NOMO-1 treated with DMSO at 0.1 percent for 48 hours (cell line): ENCODE measurements around the gene KLC1.
"Not testable (repeated sequence)": the region's sequence is repeated elsewhere in the genome, so short reads cannot be mapped to it uniquely, and the experiment has no call there.

Source experiments
- DNase-seq: peaks from one replicate; lab custom pipeline; 2025; ENCODE audit not compliant: unreplicated experiment; lab: John Stamatoyannopoulos, UW

KLC1 gene

DNA sequence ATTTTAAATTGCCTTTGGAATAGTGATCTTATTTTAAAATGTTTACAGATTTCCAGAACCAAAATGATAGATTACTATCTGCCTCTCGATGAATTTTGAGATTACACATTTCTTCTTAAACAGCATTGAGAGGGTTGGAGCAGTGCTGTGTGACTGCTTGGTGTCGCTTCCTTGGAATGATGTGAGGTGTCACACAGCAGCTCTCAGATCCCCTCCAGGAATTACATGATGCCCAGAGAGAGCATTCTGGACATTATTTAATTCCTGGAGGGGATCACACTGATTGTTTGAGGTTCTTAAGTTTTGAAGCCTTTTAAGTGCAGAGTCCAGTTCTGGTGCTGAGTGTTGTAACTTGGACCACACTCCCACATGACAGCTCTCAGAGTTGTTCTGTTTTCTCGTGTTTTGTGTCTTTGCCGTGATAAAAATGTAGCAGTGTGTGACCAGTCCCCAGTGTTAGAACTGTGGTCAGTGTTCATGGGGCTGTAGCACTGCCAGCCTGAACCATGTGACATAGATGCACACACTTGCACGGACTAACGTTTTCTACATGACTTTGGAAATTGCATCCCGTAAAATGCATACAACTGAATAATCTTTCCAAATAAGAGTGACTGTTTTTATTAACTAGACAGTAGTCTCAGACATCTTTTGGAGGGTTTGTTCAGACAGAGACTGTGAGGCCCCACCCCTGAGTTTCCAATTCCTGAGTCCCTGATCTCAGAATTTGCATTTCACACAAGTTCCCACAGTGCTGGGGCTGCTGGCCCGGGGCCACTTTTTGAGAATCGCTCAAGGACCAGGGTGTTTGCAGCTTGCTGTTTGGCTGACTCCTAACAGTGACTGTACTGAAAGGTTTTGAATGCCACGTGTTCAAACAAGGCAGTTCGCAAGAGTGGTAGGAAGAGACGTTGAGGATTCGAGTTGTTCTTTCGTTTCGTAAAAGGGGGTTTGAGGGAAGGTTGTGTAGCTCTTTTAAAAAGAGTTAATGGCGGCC, 60.2 kb downstream of the KLC1 start:
- DNase-seq: no peak

- DNase-seq: no peak
Measured at GRCh38 chr14:103690332-103690731, 61.3 kb downstream of the KLC1 start.

DNA sequence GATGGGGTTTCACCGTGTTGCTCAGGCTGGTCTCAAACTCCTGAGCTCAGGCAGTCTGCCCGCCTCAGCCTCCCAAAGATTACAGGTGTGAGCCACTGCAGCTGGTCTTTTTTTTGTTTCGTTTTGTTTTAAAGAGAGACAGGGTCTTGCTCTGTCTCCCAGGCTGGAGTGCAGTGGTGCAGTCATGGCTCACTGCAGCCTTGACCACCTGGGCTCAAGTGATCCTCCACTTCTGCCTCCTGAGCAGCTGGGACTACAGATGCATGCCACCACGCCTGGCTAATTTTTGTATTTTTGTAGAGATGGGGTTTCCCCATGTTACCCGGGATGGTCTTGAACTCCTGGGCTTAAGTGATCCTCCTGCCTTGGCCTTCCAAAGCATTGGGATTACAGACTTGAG, 62.6 kb downstream of the KLC1 start:
- not testable (repeated sequence) for DNase-seq

- no peak for DNase-seq
Measured at GRCh38 chr14:103692159-103692558, 63.1 kb downstream of the KLC1 start.

- no peak for DNase-seq
Measured at GRCh38 chr14:103692871-103693270, 63.9 kb downstream of the KLC1 start.

- DNase-seq: no peak
Measured at GRCh38 chr14:103693515-103693914, 64.5 kb downstream of the KLC1 start.

GRCh38 chr14:103694572-103695026, 65.6 kb downstream of the KLC1 start:
- no peak for DNase-seq

- DNase-seq: no peak
Measured at GRCh38 chr14:103695296-103696069, 66.5 kb downstream of the KLC1 start.

DNA sequence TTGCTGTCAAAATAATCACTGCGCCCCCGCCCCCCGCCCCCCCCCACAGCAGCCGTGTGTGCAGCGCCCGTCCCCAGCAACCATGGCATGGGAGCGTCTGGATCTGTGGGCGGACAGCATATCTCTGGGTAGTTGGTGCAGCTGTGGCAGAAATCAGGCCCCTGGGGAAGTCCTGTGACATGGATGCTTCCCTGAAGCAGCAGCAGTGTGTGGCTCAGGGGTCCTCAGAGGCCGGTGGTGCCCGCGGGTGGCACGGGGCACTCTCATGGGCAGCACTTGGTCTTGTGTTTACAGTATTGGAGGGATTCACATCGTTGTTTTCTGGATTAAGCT, 67.0 kb downstream of the KLC1 start:
- no peak for DNase-seq

- no peak for DNase-seq
Measured at GRCh38 chr14:103696466-103697071, 67.6 kb downstream of the KLC1 start.

- DNase-seq: no peak
Measured at GRCh38 chr14:103697206-103697602, 68.2 kb downstream of the KLC1 start.

DNA sequence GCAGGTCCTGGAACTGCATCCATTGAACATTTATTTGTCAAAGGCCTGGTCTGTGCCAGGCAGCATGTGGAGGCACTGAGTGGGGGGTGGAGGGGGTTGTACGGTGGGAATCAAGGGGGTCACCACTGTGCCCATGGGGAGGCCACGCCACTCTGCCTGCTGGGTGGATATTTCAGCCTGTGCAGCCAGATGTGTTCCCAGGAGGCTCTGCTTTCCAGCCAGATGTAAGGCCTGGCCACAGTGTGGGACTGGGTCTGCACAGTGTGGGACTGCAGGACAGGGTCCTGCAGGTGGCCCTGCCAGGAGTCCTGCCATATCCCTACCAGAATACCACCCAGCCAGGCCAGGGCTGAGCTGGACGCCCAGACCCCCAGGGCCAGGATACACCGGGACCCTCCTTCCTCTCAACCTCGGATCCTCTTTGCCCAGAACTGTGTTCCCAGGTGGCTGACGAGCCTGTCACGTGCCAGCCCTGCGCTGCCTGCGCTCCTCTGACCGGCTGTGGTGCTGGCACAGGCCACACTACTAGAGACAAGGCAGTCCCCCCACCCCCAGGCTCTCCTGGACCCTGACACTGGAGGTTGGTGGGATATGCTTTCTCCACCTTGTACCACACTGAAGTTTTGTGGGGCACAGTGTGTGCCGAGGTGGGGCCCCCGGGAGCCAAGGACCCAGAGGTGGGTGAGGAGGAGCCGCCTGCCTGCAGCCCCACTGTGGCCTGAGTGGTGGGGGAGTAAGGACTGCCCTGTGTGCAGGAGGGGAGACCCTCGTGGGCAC, 68.8 kb downstream of the KLC1 start:
- no peak for DNase-seq

- DNase-seq: no peak
Measured at GRCh38 chr14:103698380-103699260, 69.6 kb downstream of the KLC1 start.

- no peak for DNase-seq
Measured at GRCh38 chr14:103699261-103699661, 70.2 kb downstream of the KLC1 start.

GRCh38 chr14:103699901-103700752, 71.1 kb downstream of the KLC1 start:
- DNase-seq: no peak

DNA sequence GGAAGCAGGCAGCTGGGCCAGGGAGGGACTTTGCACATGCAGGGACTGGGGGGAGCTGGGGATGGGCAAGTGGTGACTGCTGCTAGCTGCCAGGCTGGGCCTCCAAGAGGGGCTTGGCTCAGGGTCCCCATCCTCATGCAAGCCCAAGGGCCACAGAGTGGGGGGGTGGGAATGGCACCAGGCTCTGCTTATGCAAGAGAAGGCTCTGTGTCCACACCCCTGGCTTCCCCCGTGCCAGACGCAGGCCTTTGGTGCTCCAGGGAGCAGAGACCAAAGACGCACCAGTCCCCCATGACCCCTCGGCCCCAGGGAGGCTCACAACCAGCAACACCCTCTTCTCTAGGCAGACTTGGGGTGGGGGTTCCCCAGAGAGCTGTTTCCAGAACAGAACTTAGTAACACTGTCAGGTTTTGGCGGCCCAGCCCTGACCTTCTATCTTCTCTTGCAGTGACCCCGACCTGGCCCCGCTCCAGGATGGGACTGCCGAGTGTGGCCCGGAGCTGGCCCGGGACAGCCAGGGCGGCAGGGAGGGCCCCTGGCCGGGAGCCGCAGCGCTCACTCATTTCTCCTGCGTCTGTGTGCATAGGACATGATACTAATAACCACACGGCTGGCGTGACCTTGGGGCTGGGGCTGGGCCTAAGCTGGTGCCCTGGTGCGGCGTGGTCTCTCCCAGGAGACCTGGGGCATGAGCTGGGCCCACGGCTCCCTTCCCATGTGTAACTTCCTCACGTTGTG, 71.9 kb downstream of the KLC1 start:
- no peak for DNase-seq

DNA sequence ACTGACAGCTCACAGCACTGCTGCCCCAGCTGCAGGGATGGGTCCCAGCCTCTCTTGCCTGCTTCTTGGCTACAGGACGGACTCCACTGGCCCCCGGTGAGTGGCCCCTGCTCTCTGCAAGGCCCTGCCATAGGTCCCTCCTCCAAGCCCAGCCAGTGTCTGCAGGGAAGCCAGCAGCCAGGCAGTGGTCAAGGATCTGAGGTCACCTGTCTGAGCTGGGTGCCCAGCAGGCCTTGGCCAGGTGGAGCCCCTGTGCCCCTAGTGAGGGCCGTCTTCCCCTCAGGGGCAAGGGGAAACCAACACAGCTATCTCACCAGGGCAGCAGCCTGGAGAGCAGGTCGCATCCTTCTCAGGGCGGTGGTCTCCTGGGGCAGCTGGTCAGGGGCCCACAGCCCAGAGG, 73.1 kb downstream of the KLC1 start:
- DNase-seq: no peak
